HG03469 (cell line): Measurements from ENCODE around the gene VASH2.

ENCODE experiments used
- ATAC-seq: cut with Tn5 transposase; IDR thresholded peaks from one replicate; pipeline ENCODE4 v1.9.1; 2021; ENCODE audit warnings: mild to moderate bottlenecking, moderate library complexity, moderate number of reproducible peaks; ENCODE audit not compliant: unreplicated experiment

VASH2 gene

GRCh38 chr1:212928323-212929291, 21.7 kb upstream of the VASH2 start:
- no peak for ATAC-seq

DNA sequence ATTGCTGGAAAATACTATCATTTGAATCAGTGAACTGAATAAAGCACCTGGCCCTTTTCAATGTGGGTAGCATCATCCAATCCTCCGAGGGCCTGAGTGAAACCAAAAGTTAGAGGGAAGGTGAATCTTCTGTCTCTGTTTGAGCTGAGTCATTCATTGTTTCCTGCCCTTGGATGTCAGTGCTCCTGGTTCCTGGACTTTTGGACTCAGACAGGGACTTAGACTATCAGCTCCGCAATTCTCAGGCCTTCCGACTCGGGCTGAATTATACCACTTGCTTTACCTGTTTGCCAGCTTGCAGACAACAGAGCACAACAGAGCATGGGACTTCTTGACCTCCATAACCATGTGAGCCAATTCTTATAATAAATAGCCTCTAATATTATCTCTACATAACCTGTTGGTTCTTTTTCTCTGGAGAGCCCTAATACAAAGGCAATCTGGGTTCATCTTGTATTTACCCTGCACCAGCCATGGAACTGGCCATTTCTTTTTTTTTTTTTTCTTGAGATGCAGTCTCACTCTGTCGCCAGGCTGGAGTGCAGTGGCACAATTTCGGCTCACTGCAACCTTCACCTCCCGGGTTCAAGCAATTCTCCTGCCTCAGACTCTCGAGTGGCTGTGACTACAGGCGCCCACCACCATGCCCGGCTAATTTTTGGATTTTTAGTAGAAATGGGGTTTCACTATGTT, 19.2 kb upstream of the VASH2 start:
- ATAC-seq = no peak

GRCh38 chr1:212933815-212934471, 16.4 kb upstream of the VASH2 start:
- ATAC-seq = no peak

DNA sequence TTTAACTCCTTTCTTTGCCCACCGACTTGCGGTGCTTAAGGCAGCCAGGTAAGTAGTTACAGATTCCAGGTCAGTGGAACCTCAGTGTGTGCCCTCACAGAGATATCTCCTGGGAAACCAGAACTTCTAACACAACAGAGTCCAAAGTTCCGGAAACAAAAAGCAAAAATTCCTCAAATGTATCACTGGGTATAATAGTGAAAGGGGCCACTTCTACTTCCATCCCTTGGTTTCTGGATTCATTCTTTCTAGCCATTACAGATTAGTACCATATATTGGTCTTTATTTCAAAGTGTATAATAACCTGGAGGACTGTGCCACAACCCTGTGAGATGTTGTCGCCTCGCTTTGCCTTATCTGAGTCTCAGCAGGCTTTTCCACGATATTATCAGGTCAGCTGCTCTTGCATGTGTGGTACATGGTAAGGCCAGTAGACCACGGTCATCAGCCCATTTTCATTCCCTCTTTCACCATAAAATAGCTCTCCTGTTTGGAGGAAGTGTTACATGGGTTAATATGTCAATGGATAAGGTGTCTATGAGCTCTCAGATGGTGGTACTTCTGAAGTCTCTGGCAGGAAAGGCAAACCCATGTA, 14.9 kb upstream of the VASH2 start:
- ATAC-seq = no peak

- no peak for ATAC-seq
Observed at GRCh38 chr1:212937034-212937433, 13.3 kb upstream of the VASH2 start.

DNA sequence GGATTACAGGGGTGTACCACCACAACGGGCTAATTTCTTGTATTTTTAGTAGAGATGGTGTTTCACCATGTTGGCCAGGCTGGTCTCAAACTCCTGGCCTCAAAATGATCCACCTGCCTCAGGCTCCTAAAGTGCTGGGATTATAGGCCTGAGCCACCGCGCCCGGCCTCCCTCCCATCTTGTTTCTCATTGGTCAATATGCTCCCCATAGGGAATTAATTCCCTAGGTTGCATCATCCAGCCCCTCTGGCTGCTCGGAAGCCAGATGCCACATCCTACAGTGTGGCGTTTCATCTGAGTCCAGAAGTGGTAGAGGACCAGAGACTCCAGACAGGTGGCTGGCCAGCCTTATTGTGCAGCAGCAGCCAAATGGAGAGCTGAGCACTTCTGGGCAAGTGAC, 11.5 kb upstream of the VASH2 start:
- no peak for ATAC-seq

DNA sequence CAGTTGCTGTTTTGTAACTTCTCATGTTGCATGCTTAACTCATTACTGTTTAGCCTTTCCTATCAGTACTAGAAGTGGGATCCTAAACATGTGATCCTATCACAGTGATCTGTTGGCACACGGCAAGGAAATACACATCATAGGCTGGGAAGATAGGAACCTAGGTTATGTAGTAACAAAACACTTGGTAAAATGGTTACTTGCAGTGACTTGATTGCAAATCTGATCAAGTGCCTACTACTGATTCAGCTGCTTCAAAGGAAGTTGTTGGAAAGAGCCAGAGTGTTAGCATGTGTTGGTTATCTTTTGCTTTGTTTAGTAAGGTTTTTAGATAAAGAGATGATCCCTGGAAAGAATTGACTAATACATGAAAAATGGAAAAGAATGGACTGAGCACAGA, 8.9 kb upstream of the VASH2 start:
- ATAC-seq = no peak

DNA sequence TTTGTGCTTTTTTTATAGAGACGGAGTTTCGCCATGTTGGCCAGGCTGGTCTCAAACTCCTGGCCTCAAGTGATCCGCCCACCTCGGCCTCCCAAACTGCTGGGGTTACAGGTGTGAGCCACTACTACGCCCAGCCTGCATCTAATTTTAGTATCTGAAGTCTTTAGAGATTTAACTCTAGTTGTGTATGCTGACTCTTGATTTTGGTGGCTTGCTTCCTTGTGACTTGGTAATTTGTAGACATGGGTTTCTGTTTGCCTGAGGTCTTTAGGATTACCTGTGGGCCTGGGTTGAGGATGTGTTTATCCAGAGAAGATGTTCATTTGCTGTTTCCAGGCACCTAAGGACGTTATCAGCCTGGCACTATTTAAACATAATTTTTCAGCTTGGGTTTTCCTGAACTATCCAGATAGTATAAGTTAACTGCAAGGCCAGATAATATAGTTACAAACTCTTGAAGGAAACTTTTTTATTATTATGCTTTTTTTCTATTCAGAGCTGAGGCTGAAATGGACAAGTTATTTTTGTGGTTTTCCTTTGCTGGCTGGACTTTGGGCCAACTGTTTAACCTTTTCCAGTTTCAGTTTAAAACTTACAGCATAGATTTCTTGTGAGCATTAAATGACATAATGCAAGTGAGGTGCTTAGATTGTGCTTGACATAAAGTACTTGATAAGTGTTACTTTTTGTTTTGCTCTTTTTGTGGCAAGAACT, 7.5 kb upstream of the VASH2 start:
- ATAC-seq = no peak

DNA sequence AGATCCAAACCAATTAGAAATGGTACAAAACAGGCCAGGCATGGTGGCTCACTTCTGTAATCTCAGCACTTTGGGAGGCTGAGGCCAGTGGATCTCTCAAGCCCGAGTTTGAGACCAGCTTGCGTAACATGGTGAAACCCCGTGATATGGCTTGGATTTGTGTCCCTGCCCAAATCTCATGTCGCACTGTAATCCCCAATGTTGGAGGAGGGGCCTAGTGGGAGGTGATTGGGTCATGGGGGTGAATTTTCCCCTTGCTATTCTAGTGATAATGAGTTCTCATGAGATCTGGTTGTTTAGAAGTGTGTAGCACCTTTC, 7.0 kb upstream of the VASH2 start:
- no peak for ATAC-seq

GRCh38 chr1:212944229-212944901, 6.0 kb upstream of the VASH2 start:
- no peak for ATAC-seq

- ATAC-seq = no peak
Observed at GRCh38 chr1:212945056-212945455, 5.3 kb upstream of the VASH2 start.

GRCh38 chr1:212945463-212946160, 4.7 kb upstream of the VASH2 start:
- ATAC-seq = no peak

GRCh38 chr1:212946872-212947271, 3.5 kb upstream of the VASH2 start:
- ATAC-seq = no peak

DNA sequence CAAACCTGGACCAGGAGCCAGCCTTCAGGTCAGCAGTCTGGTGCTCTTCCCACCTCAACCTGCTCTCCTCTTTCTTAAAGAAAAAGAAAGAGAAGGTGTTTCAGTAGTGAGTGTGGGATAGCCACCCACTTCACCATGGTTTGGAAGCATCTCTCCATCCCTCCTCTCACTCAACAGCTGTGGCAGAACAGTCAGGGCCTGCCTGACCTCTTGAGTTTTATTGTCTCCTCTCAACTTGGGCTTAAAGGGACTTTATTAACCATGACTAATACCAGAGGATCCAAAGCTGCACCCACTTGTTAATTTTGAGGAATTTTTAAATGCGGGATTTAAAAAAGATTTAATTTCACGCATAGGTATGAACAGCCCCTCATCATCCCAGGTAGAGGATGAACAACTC, 570 bp upstream of the VASH2 start:
- no peak for ATAC-seq

GRCh38 chr1:212951126-212951946, 995 bp downstream of the VASH2 start:
- no peak for ATAC-seq

- ATAC-seq = no peak
Observed at GRCh38 chr1:212951947-212952640, 1.8 kb downstream of the VASH2 start.

GRCh38 chr1:212952641-212952976, 2.3 kb downstream of the VASH2 start:
- no peak for ATAC-seq

- ATAC-seq = no peak
Observed at GRCh38 chr1:212953321-212953720, 3.0 kb downstream of the VASH2 start.
